Sigmoid colon (tissue), 7 donors: ENCODE data around the gene PSME3IP1. TPM values are rescaled to one million over a fixed set of nuclear protein-coding genes. Genes with fewer than 3 reads are reported as not detected.
A peak's percentile ranks its signal among the peaks of the same experiment; 100 is the strongest.

Experiments used
- DNase-seq: peaks from one replicate; pipeline ENCODE4 v3.0.0-alpha.2; 2019
- H3K27ac ChIP-seq, 4 donors: fragments of 200-600 bp; sonication (generic); one replicate each; pipeline ENCODE4 v1.5.1; 2016 to 2019; ENCODE audit warnings: mild to moderate bottlenecking in 1 of 4
- H3K27me3 ChIP-seq, 3 donors: fragments of 200-600 bp; sonication (generic); one replicate each; pipeline ENCODE4 v1.5.1; 2019; ENCODE audit warnings: mild to moderate bottlenecking in 1 of 3
- H3K36me3 ChIP-seq, 4 donors: fragments of 200-600 bp; sonication (generic); one replicate each; pipeline ENCODE4 v1.5.1; 2016 to 2019
- H3K4me1 ChIP-seq, 4 donors: fragments of 200-600 bp; sonication (generic); one replicate each; pipeline ENCODE4 v1.5.1; 2017 to 2019
- H3K4me3 ChIP-seq, 4 donors: fragments of 200-600 bp; sonication (generic); one replicate each; pipeline ENCODE4 v1.5.1; 2017 to 2019; ENCODE audit warnings: mild to moderate bottlenecking in 2 of 4, moderate library complexity in 1 of 4
- H3K9me3 ChIP-seq, 4 donors: fragments of 200-600 bp in 3 of 4; sonication (generic) in 3 of 4; one replicate each; pipeline versions ENCODE4 v1.5.1 to v1.6.1; 2013 to 2019
- EP300 ChIP-seq, 4 donors: sonication (generic); formaldehyde crosslinking; IDR thresholded peaks; one replicate each; pipeline ENCODE4 v1.6.1; 2017; ENCODE audit warnings: antibody characterized with exemption in 4 of 4
- POLR2A ChIP-seq, 2 donors: fragments of 450-650 bp; IDR thresholded peaks; one replicate each; pipeline ENCODE4 v1.6.1; 2016; ENCODE audit warnings: antibody characterized with exemption in 2 of 2, mild to moderate bottlenecking in 2 of 2, moderate library complexity in 2 of 2
- POLR2AphosphoS5 ChIP-seq, 4 donors: sonication (generic); formaldehyde crosslinking; IDR thresholded peaks; one replicate each; pipeline ENCODE4 v1.6.1; 2017; ENCODE audit warnings: antibody characterized with exemption in 4 of 4
- WGBS, 2 donors: extraction: QIAGEN DNeasy Blood & Tissue Kit; methylation state at CpG; one replicate each; pipeline ENCODE4 v1.1.7; 2013; 5-methylcytosine and 5-hydroxymethylcytosine counted together
- intact Hi-C: fragments of 100-400 bp; cut with DNase I; formaldehyde crosslinking; loops from one replicate; pipeline ENCODE4 v1.15.1; 2023
- polyA plus RNA-seq, 3 donors: library from polyadenylated mRNA; stranded (reverse); fragments of 200-250 nt; gene quantifications; one replicate each; pipeline ENCODE4 v1.2.3, GENCODE V29; 2013
- total RNA-seq, 4 donors: library from RNA; depleted of rRNA; stranded (reverse); fragments of >200 nt; gene quantifications; one replicate each; pipeline ENCODE4 v1.1.0, GENCODE V29; 2016
- TF ChIP-seq, protein P1 (sequence below), 4 experiments: fragments of 450-650 bp in 3 of 4; fragments of 200-600 bp in 1 of 4; IDR thresholded peaks; one replicate each; pipeline ENCODE4 v1.5.1; 2016 to 2019; ENCODE audit warnings: antibody characterized with exemption in 4 of 4, mild to moderate bottlenecking in 3 of 4, moderate library complexity in 2 of 4
- donor health status: healthy with polysubstance abuse.
- donor health status: Bipolar disorder and iron deficiency.
- donor health status: healthy.

The PSME3IP1 gene
- total and polyA plus RNA-seq, 7 donors: 60.1 to 81.3 (median 73.9) TPM

DNA sequence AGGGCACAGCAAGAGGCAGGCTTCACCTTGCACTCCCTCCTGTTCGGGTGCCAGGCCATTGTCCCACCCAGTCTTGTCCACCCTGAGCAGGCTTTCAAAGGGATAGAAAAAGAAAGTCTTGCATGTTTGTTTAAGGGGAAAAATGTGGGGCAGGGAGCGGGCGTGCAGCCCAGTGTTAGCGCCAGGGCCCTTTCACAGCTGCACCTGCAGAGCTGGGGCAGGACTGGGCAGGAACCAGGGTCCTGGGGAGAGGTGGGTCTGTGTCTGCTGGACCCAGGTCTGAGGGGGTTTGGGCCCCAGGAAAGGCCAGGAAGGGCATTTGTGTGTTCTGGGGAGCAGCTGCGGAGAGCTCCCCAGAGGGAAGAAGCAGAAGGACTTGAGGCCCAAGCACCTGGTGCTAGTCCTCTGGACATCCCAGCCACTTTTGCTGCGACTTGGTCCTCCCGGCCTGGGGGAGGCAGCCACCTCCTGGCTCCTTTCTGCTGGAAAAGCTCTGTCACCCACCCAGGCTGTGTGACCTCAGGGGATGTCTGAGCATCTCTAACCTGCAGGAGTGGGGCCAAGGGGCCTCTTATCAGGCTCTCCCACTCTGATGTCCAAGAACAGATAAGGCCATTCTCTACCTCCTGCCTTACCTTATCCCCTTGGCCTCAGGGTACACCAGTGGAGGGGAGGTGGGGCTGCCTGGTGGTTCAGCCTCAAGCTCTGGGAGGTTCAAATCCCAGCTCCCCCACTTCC, 44.7 kb downstream of the PSME3IP1 start:
- Histone ChIP-seq H3K4me1 (no peaks in the 10 kb centered on the region), H3K4me3 (no peak overlapping the region), H3K27me3 (no peaks in the 10 kb centered on the region), H3K9me3 (no peaks in the 10 kb centered on the region), H3K27ac (no peak overlapping the region), H3K36me3 (peaks cover 0 to 12% (median 0%) of the 10 kb centered on the region in 4 donors)
- WGBS, 2 donors: 49 to 81% methylated on average over 7 of the region's 7 CpGs
- intact Hi-C loops: no loop called here
- no peak for TF ChIP-seq EP300 (IDR thresholded peaks at IDR 0.05)
- no peak for TF ChIP-seq POLR2AphosphoS5 (IDR thresholded peaks at IDR 0.05)
- TF ChIP-seq POLR2A (IDR thresholded peaks at IDR 0.05): no peak
- TF ChIP-seq, protein P1, sequence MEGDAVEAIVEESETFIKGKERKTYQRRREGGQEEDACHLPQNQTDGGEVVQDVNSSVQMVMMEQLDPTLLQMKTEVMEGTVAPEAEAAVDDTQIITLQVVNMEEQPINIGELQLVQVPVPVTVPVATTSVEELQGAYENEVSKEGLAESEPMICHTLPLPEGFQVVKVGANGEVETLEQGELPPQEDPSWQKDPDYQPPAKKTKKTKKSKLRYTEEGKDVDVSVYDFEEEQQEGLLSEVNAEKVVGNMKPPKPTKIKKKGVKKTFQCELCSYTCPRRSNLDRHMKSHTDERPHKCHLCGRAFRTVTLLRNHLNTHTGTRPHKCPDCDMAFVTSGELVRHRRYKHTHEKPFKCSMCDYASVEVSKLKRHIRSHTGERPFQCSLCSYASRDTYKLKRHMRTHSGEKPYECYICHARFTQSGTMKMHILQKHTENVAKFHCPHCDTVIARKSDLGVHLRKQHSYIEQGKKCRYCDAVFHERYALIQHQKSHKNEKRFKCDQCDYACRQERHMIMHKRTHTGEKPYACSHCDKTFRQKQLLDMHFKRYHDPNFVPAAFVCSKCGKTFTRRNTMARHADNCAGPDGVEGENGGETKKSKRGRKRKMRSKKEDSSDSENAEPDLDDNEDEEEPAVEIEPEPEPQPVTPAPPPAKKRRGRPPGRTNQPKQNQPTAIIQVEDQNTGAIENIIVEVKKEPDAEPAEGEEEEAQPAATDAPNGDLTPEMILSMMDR (IDR thresholded peaks at IDR 0.05): no peak
- peak; percentile 40 for DNase-seq

DNA sequence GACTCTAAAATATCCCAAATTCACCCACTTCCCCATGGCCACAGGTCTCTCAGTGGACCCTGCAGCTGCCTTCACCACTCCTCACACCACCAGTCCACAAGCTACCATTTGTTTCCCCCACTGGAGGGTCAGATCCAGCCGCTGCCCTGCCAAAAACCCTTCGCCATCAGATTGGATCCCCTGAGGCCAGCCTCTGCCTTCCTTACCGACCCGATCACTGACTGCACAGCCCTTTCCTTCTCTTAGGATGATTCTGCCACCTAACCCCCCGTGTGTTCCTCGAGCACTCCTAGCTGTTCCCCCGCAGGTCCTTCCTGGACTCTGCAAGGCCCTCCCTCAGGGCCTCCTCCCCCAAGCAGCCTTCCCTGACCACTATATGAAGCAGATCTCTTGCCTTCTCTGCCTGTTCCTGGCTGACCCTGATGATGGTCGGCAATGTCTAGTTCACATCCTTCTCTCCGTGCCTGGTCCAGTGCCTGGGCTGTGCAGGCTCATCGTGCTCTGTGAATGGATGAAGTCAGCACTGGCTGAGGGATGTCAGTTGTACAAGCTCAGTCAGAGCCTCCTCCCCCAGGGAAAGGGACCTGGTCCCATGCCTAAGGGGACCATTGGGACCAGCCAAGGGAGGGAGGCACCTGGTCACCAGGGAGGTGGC, 47.4 kb downstream of the PSME3IP1 start:
- WGBS, 2 donors: 89 to 90% methylated on average over 10 of the region's 10 CpGs
- Histone ChIP-seq H3K4me1 (no peaks in the 10 kb centered on the region), H3K27me3 (no peaks in the 10 kb centered on the region), H3K4me3 (no peak overlapping the region), H3K27ac (no peak overlapping the region), H3K9me3 (no peaks in the 10 kb centered on the region), H3K36me3 (peaks cover 0 to 12% (median 0%) of the 10 kb centered on the region in 4 donors)
- no peak for TF ChIP-seq EP300 (IDR thresholded peaks at IDR 0.05)
- DNase-seq: peak; percentile 37
- intact Hi-C loops: no loop called here

DNA sequence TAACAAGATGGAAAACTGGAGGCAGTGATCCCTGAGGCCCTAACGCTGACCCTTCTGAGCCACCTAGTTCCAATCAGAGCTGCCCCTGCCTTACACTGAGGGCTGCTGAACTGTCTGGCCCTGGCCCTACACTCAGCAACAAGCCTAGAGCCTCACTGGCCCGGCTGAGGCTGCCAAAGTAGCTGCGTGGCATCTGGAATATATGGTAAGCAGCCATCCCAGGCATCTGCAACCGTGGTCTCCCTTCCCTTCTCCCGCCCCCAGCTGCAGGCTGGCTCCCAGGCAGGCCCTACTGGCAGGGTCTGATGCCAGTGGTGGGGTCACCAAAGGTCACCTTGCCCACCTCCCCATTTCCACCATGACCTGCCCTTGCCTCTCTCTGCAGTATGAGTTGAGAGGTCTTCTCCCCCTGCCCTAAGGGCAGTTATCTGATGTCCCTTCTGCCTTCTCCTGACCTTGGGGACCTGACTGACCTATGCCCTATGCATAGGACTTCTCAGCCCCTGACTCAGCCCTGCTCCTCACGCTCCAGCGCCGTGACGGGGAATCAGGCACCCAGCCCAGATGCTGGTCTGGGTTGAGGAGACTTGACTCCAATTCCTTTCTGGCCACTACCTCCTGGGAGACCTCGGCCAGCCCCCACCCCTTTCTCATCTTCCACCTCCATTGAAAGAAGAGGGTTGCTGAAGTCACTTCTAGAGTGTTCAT, 48.1 kb downstream of the PSME3IP1 start:
- Histone ChIP-seq H3K27ac (no peak overlapping the region), H3K27me3 (no peaks in the 10 kb centered on the region), H3K36me3 (peaks cover 0 to 12% (median 0%) of the 10 kb centered on the region in 4 donors), H3K9me3 (no peaks in the 10 kb centered on the region), H3K4me3 (no peak overlapping the region), H3K4me1 (no peaks in the 10 kb centered on the region)
- TF ChIP-seq, protein P1 (IDR thresholded peaks at IDR 0.05): no peak
- TF ChIP-seq EP300 (IDR thresholded peaks at IDR 0.05) (no peak), POLR2AphosphoS5 (IDR thresholded peaks at IDR 0.05) (no peak), POLR2A (IDR thresholded peaks at IDR 0.05) (no peak)
- intact Hi-C loops: no loop called here
- WGBS, 2 donors: 83 to 85% methylated on average over 10 of the region's 10 CpGs
- DNase-seq: no peak

DNA sequence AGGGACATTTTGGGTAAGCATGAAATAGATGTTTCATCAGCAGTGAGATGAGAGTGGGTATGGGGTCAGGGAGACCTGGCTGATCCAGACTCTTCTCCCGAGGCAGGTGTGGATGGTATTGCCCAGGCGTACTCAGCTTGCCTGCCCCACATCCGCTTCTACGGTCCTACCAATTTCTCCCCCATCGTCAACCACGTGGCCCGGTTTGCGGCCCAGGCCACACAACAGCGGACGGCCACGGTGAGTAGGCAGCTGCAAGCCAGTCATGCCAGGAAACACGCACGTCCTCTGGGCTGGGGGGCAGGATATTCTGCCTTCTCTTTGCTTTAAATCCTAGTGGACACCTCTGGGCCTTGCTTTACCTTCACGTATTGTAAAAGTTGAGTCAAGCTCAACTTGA, 48.8 kb downstream of the PSME3IP1 start:
- no peak overlapping the region for H3K27ac ChIP-seq
- WGBS, 2 donors: 84 to 90% methylated on average over 14 of the region's 14 CpGs
- H3K27me3 ChIP-seq: no peaks in the 10 kb centered on the region
- no peak overlapping the region for H3K4me3 ChIP-seq
- DNase-seq: no peak
- no peaks in the 10 kb centered on the region for H3K4me1 ChIP-seq
- intact Hi-C loops: no loop called here
- TF ChIP-seq POLR2AphosphoS5 (IDR thresholded peaks at IDR 0.05) (no peak), EP300 (IDR thresholded peaks at IDR 0.05) (no peak), POLR2A (IDR thresholded peaks at IDR 0.05) (no peak)
- TF ChIP-seq, protein P1 (IDR thresholded peaks at IDR 0.05): no peak
- H3K9me3 ChIP-seq: no peaks in the 10 kb centered on the region
- peaks cover 0 to 12% (median 0%) of the 10 kb centered on the region in 4 donors for H3K36me3 ChIP-seq

DNA sequence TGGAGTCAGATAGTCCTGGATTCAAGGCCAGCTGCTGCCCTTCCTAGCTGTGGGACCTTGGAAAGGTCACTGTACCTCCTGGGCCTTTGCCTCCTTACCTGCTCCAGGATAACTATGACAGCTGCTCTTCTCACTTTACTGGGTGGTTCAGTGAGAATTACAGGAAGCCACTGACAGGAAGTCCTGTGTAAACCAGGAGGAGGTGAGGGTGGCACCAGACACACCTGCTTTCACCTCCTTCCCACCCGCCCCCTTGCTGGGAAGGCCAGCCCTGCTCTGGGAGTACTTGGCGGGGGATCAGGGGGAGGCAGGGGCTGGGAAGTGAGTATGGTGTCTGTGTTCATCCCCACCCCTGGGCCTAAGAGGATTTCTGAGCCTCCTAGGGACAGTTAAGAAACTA, 50.9 kb downstream of the PSME3IP1 start:
- Histone ChIP-seq H3K27me3 (no peaks in the 10 kb centered on the region), H3K27ac (no peak overlapping the region), H3K4me1 (peaks cover 0 to 7% (median 0%) of the 10 kb centered on the region in 4 donors), H3K36me3 (peaks cover 0 to 12% (median 0%) of the 10 kb centered on the region in 4 donors), H3K4me3 (no peak overlapping the region), H3K9me3 (no peaks in the 10 kb centered on the region)
- TF ChIP-seq EP300 (IDR thresholded peaks at IDR 0.05): no peak
- TF ChIP-seq POLR2A (IDR thresholded peaks at IDR 0.05): peak in 1 of 2 donors; percentile 20
- TF ChIP-seq, protein P1 (IDR thresholded peaks at IDR 0.05): no peak
- DNase-seq: no peak
- WGBS, 2 donors: 8 to 34% methylated on average over 2 of the region's 2 CpGs
- intact Hi-C loops: no loop called here
